ENCODE measurements around the gene PODNL1.
"Not testable (repeated sequence)": the region's sequence is repeated elsewhere in the genome, so short reads cannot be mapped to it uniquely, and the experiment has no call there.

The PODNL1 gene

GRCh38 chr19:13975870-13976269 is 37.7 kb upstream of the PODNL1 start:
- in situ Hi-C loops (cut with MboI; ENCODE audit: low sequenced_read_pairs, unreplicated experiment) = no loop called here
- no peak for TF ChIP-seq CTCF (IDR thresholded peaks at IDR 0.05; ENCODE audit: borderline replicate concordance, control extremely low read depth, extremely low read depth, insufficient read depth, missing control alignments)
- DNase-seq (ENCODE audit: low spot score) = no peak

GRCh38 chr19:13974073-13974472 is 35.9 kb upstream of the PODNL1 start:
- in situ Hi-C loops (cut with MboI; ENCODE audit: low sequenced_read_pairs, unreplicated experiment) = no loop called here
- no peak for DNase-seq (ENCODE audit: low spot score)
- no peak for TF ChIP-seq CTCF (IDR thresholded peaks at IDR 0.05; ENCODE audit: borderline replicate concordance, control extremely low read depth, extremely low read depth, insufficient read depth, missing control alignments)

- in situ Hi-C loops (cut with MboI; ENCODE audit: low sequenced_read_pairs, unreplicated experiment); DNase-seq (ENCODE audit: low spot score): not testable (repeated sequence)
Observed at GRCh38 chr19:13973479-13973878, 35.3 kb upstream of the PODNL1 start.

- no peak for DNase-seq (ENCODE audit: low spot score)
- in situ Hi-C loops (cut with MboI; ENCODE audit: low sequenced_read_pairs, unreplicated experiment) = no loop called here
- TF ChIP-seq CTCF (IDR thresholded peaks at IDR 0.05; ENCODE audit: borderline replicate concordance, control extremely low read depth, extremely low read depth, insufficient read depth, missing control alignments) = no peak
Observed at GRCh38 chr19:13972368-13973155, 34.3 kb upstream of the PODNL1 start.

- DNase-seq (ENCODE audit: low spot score); in situ Hi-C loops (cut with MboI; ENCODE audit: low sequenced_read_pairs, unreplicated experiment): not testable (repeated sequence)
Observed at GRCh38 chr19:13971868-13972267, 33.7 kb upstream of the PODNL1 start.

- in situ Hi-C loops (cut with MboI; ENCODE audit: low sequenced_read_pairs, unreplicated experiment) = no loop called here
- TF ChIP-seq CTCF (IDR thresholded peaks at IDR 0.05; ENCODE audit: borderline replicate concordance, control extremely low read depth, extremely low read depth, insufficient read depth, missing control alignments) = no peak
- no peak for DNase-seq (ENCODE audit: low spot score)
Observed at GRCh38 chr19:13969897-13970296, 31.7 kb upstream of the PODNL1 start.

- no peak for TF ChIP-seq CTCF (IDR thresholded peaks at IDR 0.05; ENCODE audit: borderline replicate concordance, control extremely low read depth, extremely low read depth, insufficient read depth, missing control alignments)
- no peak for DNase-seq (ENCODE audit: low spot score)
- in situ Hi-C loops (cut with MboI; ENCODE audit: low sequenced_read_pairs, unreplicated experiment) = no loop called here
Observed at GRCh38 chr19:13968999-13969398, 30.8 kb upstream of the PODNL1 start.
